Measurements from ENCODE around the gene ERFE.

GRCh38 chr2:238162251-238162845 is 3.6 kb downstream of the ERFE start:
- TF ChIP-seq CTCF (IDR thresholded peaks at IDR 0.05; ENCODE audit: low read depth, low read length) (no peak), EZH2phosphoT487 (IDR thresholded peaks at IDR 0.05; ENCODE audit: low read depth) (no peak)

All from OCI-LY3 (cell line).